Measurements from ENCODE around the gene IKBKE.

IKBKE gene

DNA sequence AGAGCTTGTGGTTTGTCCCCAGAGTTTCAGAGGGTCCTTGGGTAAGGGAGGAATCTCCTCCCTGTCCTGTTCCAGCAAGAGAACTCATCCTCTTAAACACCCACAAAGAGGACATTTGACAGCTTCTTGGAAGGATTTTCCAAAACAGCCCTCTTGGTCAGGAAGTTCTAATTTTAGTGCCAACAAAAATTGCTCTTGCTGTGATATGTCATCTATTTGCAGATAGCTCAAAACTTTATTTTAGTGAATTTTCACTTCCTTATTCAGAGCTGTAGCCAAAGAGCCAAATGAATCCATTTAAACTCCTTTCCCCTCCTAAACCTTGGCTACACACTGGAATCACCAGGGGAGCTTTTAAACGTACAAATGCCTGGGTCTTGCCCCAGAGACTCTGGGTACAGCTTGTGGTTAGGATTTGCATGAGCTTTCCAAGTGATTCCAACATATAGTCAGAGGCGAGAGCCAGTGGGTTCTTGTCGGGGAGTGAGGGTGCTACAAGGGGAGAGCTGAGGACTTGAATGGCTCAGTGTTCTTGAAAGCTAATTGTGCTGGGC, 25.3 kb downstream of the IKBKE start:
- Histone ChIP-seq H3K79me1 (ENCODE audit: low read depth, low read length) (peaks cover 2% of the 10 kb centered on the region), H2BK15ac (ENCODE audit: low read length) (no peak overlapping the region), H2AK5ac (ENCODE audit: low read depth, low read length) (no peak overlapping the region), H2BK5ac (ENCODE audit: low read length) (no peak overlapping the region), H2BK12ac (ENCODE audit: low read length) (no peak overlapping the region), H3K4me3 (ENCODE audit: low read length in 2 of 2) (no peak overlapping the region), H3K14ac (ENCODE audit: low read length) (no peak overlapping the region), H3K27ac (replicated peaks; ENCODE audit: low read length) (no peak overlapping the region), H3K9ac (ENCODE audit: low read depth, low read length, poor library complexity) (no peak overlapping the region), H3K9me3 (replicated peaks in 1 of 2; ENCODE audit: control insufficient read depth in 2 of 2, insufficient read depth in 1 of 2, low read depth in 1 of 2, low read length in 2 of 2) (no peaks in the 10 kb centered on the region), H2BK120ac (ENCODE audit: low read depth, low read length) (no peak overlapping the region), H4K8ac (ENCODE audit: low read depth, low read length) (no peak overlapping the region), H3K27me3 (ENCODE audit: control insufficient read depth in 3 of 3, insufficient read depth in 3 of 3, low read depth in 1 of 3, low read length in 3 of 3) (no peaks in the 10 kb centered on the region), H4K91ac (ENCODE audit: low read depth, low read length, poor library complexity) (no peak overlapping the region), H2AFZ (ENCODE audit: low read length) (no peak overlapping the region), H3K4ac (ENCODE audit: low read length) (no peak overlapping the region), H3K4me1 (ENCODE audit: control insufficient read depth in 2 of 2, insufficient read depth in 1 of 2, low read depth in 1 of 2, low read length in 2 of 2) (peaks cover under 1 to 1% of the 10 kb centered on the region in 2 donors), H3K4me2 (ENCODE audit: insufficient read depth, low read length, poor library complexity, severe bottlenecking) (no peak overlapping the region), H3K23ac (ENCODE audit: low read depth, low read length, poor library complexity) (no peak overlapping the region), H3K36me3 (replicated peaks in 1 of 2; ENCODE audit: control insufficient read depth in 2 of 2, insufficient read depth in 2 of 2, low read length in 2 of 2) (peaks cover 0 to 9% of the 10 kb centered on the region in 2 donors), H3K18ac (ENCODE audit: low read length) (no peak overlapping the region)
- WGBS, 2 donors (ENCODE audit: extremely low coverage in 2 of 2, insufficient read length in 2 of 2, insufficient replicate concordance in 1 of 2) = no CpG with 5 or more reads among the region's 3 CpGs
- no peak for DNase-seq (ENCODE audit: low spot score)

DNA sequence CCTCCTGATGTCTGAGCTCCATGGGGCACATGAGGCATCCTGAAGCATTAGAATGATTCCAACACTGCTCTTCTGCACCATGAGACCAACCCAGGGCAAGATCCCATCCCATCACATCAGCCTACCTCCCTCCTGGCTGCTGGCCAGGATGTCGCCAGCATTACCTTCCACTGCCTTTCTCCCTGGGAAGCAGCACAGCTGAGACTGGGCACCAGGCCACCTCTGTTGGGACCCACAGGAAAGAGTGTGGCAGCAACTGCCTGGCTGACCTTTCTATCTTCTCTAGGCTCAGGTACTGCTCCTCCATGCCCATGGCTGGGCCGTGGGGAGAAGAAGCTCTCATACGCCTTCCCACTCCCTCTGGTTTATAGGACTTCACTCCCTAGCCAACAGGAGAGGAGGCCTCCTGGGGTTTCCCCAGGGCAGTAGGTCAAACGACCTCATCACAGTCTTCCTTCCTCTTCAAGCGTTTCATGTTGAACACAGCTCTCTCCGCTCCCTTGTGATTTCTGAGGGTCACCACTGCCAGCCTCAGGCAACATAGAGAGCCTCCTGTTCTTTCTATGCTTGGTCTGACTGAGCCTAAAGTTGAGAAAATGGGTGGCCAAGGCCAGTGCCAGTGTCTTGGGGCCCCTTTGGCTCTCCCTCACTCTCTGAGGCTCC, 26.0 kb downstream of the IKBKE start:
- Histone ChIP-seq H3K27ac (replicated peaks; ENCODE audit: low read length) (no peak overlapping the region), H2BK120ac (ENCODE audit: low read depth, low read length) (no peak overlapping the region), H3K36me3 (replicated peaks in 1 of 2; ENCODE audit: control insufficient read depth in 2 of 2, insufficient read depth in 2 of 2, low read length in 2 of 2) (peaks cover 0 to 9% of the 10 kb centered on the region in 2 donors), H4K8ac (ENCODE audit: low read depth, low read length) (no peak overlapping the region), H3K79me1 (ENCODE audit: low read depth, low read length) (peaks cover 2% of the 10 kb centered on the region), H3K18ac (ENCODE audit: low read length) (peak overlapping the region; percentile 11), H3K23ac (ENCODE audit: low read depth, low read length, poor library complexity) (no peak overlapping the region), H2BK5ac (ENCODE audit: low read length) (no peak overlapping the region), H2BK15ac (ENCODE audit: low read length) (no peak overlapping the region), H3K4me3 (ENCODE audit: low read length in 2 of 2) (no peak overlapping the region), H3K14ac (ENCODE audit: low read length) (no peak overlapping the region), H3K9ac (ENCODE audit: low read depth, low read length, poor library complexity) (no peak overlapping the region), H3K4me1 (ENCODE audit: control insufficient read depth in 2 of 2, insufficient read depth in 1 of 2, low read depth in 1 of 2, low read length in 2 of 2) (peaks cover 2 to 3% of the 10 kb centered on the region in 2 donors), H2BK12ac (ENCODE audit: low read length) (no peak overlapping the region), H2AK5ac (ENCODE audit: low read depth, low read length) (no peak overlapping the region), H3K4me2 (ENCODE audit: insufficient read depth, low read length, poor library complexity, severe bottlenecking) (no peak overlapping the region), H3K27me3 (ENCODE audit: control insufficient read depth in 3 of 3, insufficient read depth in 3 of 3, low read depth in 1 of 3, low read length in 3 of 3) (no peaks in the 10 kb centered on the region), H3K9me3 (replicated peaks in 1 of 2; ENCODE audit: control insufficient read depth in 2 of 2, insufficient read depth in 1 of 2, low read depth in 1 of 2, low read length in 2 of 2) (no peaks in the 10 kb centered on the region), H4K91ac (ENCODE audit: low read depth, low read length, poor library complexity) (no peak overlapping the region), H2AFZ (ENCODE audit: low read length) (no peak overlapping the region), H3K4ac (ENCODE audit: low read length) (no peak overlapping the region)
- DNase-seq (ENCODE audit: low spot score) = no peak
- no CpG with 5 or more reads among the region's 6 CpGs for WGBS, 2 donors (ENCODE audit: extremely low coverage in 2 of 2, insufficient read length in 2 of 2, insufficient replicate concordance in 1 of 2)

DNA sequence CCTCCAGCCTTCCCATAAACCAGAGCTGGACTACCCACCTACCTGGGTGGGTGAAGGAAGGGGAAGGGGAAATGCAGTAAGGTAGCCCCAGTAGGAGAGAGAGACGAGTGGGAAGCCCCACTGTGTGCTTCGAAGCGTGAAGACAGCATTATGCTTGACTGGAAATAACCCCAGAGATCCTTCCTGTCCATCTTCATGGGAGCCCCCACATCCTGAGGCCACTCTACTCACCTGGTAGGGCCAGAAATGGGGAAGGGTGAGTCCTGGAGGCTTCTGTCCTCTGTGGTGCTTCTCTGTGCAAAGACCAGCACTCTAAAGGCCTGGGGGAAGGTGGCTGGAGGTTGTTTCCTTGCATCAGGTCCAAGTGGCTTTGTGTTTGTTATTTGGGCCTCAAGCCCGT, 27.1 kb downstream of the IKBKE start:
- Histone ChIP-seq H3K27ac (replicated peaks; ENCODE audit: low read length) (no peak overlapping the region), H2BK120ac (ENCODE audit: low read depth, low read length) (no peak overlapping the region), H2AK5ac (ENCODE audit: low read depth, low read length) (no peak overlapping the region), H3K18ac (ENCODE audit: low read length) (no peak overlapping the region), H3K9ac (ENCODE audit: low read depth, low read length, poor library complexity) (no peak overlapping the region), H3K14ac (ENCODE audit: low read length) (no peak overlapping the region), H2BK5ac (ENCODE audit: low read length) (no peak overlapping the region), H3K4me1 (ENCODE audit: control insufficient read depth in 2 of 2, insufficient read depth in 1 of 2, low read depth in 1 of 2, low read length in 2 of 2) (peaks cover 2 to 4% of the 10 kb centered on the region in 2 donors), H3K23ac (ENCODE audit: low read depth, low read length, poor library complexity) (no peak overlapping the region), H2BK15ac (ENCODE audit: low read length) (no peak overlapping the region), H3K27me3 (ENCODE audit: control insufficient read depth in 3 of 3, insufficient read depth in 3 of 3, low read depth in 1 of 3, low read length in 3 of 3) (peaks cover 0 to 5% (median 0%) of the 10 kb centered on the region in 3 experiments), H3K79me1 (ENCODE audit: low read depth, low read length) (peaks cover 2% of the 10 kb centered on the region), H3K4me3 (ENCODE audit: low read length in 2 of 2) (no peak overlapping the region), H2BK12ac (ENCODE audit: low read length) (no peak overlapping the region), H3K4me2 (ENCODE audit: insufficient read depth, low read length, poor library complexity, severe bottlenecking) (no peak overlapping the region), H3K4ac (ENCODE audit: low read length) (no peak overlapping the region), H3K9me3 (replicated peaks in 1 of 2; ENCODE audit: control insufficient read depth in 2 of 2, insufficient read depth in 1 of 2, low read depth in 1 of 2, low read length in 2 of 2) (no peaks in the 10 kb centered on the region), H2AFZ (ENCODE audit: low read length) (no peak overlapping the region), H4K91ac (ENCODE audit: low read depth, low read length, poor library complexity) (no peak overlapping the region), H3K36me3 (replicated peaks in 1 of 2; ENCODE audit: control insufficient read depth in 2 of 2, insufficient read depth in 2 of 2, low read length in 2 of 2) (no peaks in the 10 kb centered on the region), H4K8ac (ENCODE audit: low read depth, low read length) (no peak overlapping the region)
- no CpG with 5 or more reads among the region's 4 CpGs for whole genome bisulfite sequencing, 2 donors (ENCODE audit: extremely low coverage in 2 of 2, insufficient read length in 2 of 2, insufficient replicate concordance in 1 of 2)
- DNase-seq (ENCODE audit: low spot score) = no peak

DNA sequence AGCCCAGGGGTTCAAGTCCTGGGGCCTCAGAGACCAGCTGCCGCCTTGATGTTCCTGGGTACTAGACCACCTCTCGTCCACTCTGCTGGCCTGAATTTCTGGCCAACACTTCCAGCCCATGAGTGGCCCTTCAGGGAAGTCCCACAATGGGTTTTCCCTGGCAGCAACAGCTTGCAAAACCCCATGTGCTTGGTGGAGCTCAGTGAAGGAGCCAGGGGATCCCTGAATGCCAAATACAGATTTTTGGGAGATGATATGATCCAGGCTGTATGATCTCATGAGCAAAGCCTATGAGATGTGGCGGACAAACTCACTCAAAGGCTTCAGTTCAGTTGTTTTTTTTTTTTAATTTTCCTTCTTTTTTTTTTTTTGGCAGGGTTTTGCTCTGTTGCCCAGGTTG, 27.5 kb downstream of the IKBKE start:
- Histone ChIP-seq H2AK5ac (ENCODE audit: low read depth, low read length) (no peak overlapping the region), H3K14ac (ENCODE audit: low read length) (no peak overlapping the region), H3K9ac (ENCODE audit: low read depth, low read length, poor library complexity) (no peak overlapping the region), H3K18ac (ENCODE audit: low read length) (no peak overlapping the region), H3K36me3 (replicated peaks in 1 of 2; ENCODE audit: control insufficient read depth in 2 of 2, insufficient read depth in 2 of 2, low read length in 2 of 2) (no peaks in the 10 kb centered on the region), H3K4me1 (ENCODE audit: control insufficient read depth in 2 of 2, insufficient read depth in 1 of 2, low read depth in 1 of 2, low read length in 2 of 2) (peaks cover 2 to 4% of the 10 kb centered on the region in 2 donors), H3K23ac (ENCODE audit: low read depth, low read length, poor library complexity) (no peak overlapping the region), H3K79me1 (ENCODE audit: low read depth, low read length) (peaks cover 2% of the 10 kb centered on the region), H2BK120ac (ENCODE audit: low read depth, low read length) (no peak overlapping the region), H4K91ac (ENCODE audit: low read depth, low read length, poor library complexity) (no peak overlapping the region), H3K4me2 (ENCODE audit: insufficient read depth, low read length, poor library complexity, severe bottlenecking) (no peak overlapping the region), H3K27ac (replicated peaks; ENCODE audit: low read length) (no peak overlapping the region), H2AFZ (ENCODE audit: low read length) (no peak overlapping the region), H4K8ac (ENCODE audit: low read depth, low read length) (no peak overlapping the region), H2BK5ac (ENCODE audit: low read length) (no peak overlapping the region), H2BK15ac (ENCODE audit: low read length) (no peak overlapping the region), H3K4me3 (ENCODE audit: low read length in 2 of 2) (no peak overlapping the region), H3K27me3 (ENCODE audit: control insufficient read depth in 3 of 3, insufficient read depth in 3 of 3, low read depth in 1 of 3, low read length in 3 of 3) (peaks cover 0 to 8% (median 0%) of the 10 kb centered on the region in 3 experiments), H3K9me3 (replicated peaks in 1 of 2; ENCODE audit: control insufficient read depth in 2 of 2, insufficient read depth in 1 of 2, low read depth in 1 of 2, low read length in 2 of 2) (no peaks in the 10 kb centered on the region), H2BK12ac (ENCODE audit: low read length) (no peak overlapping the region), H3K4ac (ENCODE audit: low read length) (no peak overlapping the region)
- WGBS, 2 donors (ENCODE audit: extremely low coverage in 2 of 2, insufficient read length in 2 of 2, insufficient replicate concordance in 1 of 2) = no CpG with 5 or more reads among the region's 3 CpGs
- DNase-seq (ENCODE audit: low spot score) = no peak

Data from neuronal stem cell (in vitro differentiated cells).